UCSD-AML1 (cell line): ENCODE results near the gene SLC35A1.
"Not testable (repeated sequence)": the region's sequence is repeated elsewhere in the genome, so short reads cannot be mapped to it uniquely, and the experiment has no call there.

Experiments
- DNase-seq: peaks from one replicate; lab custom pipeline; 2025; ENCODE audit not compliant: unreplicated experiment; lab: John Stamatoyannopoulos, UW

The SLC35A1 gene, protein sequence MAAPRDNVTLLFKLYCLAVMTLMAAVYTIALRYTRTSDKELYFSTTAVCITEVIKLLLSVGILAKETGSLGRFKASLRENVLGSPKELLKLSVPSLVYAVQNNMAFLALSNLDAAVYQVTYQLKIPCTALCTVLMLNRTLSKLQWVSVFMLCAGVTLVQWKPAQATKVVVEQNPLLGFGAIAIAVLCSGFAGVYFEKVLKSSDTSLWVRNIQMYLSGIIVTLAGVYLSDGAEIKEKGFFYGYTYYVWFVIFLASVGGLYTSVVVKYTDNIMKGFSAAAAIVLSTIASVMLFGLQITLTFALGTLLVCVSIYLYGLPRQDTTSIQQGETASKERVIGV

DNA sequence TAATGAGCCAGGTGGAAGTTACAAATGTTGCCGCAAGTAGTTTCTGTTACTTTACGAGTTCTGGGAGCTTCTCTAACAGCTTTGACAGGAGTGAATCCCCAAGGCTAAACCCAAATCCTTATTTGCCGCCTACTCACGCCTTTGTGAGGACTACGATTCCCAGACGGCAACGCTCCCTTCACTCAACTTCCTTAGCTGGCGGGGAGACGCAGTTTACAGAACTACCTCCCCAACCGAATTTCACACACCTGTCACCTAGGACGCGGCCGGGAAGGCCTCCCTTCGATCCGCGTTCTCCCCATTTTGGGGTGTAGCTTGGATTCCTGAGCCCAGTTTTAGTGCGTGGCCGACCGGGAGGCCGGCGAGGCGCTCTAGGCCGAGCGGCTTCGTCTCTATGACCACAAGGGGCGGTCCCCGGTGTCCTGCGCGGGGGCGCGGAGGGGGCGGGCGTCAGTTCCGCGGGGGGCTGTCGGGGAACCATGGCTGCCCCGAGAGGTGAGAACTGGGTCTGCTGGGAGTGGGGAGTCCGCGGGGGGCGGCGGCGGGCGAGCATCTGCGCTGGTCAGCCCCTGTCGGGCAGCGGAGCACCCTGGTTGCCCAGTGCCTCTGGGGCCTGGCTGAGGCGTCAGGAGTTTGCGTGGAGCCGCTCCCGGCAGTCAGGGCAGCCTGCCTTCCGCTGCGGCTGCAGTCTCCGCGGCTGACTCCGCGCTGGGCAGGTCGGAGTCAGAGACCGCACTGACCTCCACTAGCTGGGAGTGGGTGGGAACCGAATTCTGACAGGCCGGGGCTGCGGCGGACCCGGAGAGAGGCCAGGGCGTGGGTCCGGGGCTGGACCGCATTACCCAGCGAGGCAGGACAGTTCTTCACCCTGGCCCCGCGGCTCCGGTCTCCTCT, at the start of gene SLC35A1:
Gene SLC35A1, plus strand, starts transcription at position 450 of the 894 bp plus-strand sequence. Its CDS starts 30 bp downstream, at position 480.
- peak; percentile 87 for DNase-seq

DNA sequence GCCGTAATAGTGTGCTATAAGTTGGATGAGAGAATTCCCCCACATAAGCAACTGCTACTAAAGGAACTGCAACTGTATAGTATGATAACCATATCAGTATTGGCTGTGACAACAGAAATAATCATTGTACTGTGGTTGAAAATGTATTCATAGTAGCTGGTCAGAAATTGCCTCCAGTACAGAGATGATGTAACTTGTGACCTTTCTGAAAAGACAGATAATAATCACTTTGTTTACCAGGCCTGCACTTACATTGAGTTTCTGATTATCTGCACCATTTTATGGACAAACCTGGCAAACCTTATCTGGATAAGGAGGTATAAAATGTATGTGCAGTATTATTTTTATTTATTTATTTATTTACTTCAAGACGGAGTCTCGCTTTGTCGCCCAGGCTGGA, 46.0 kb upstream of the SLC35A1 start:
- DNase-seq = no peak

DNA sequence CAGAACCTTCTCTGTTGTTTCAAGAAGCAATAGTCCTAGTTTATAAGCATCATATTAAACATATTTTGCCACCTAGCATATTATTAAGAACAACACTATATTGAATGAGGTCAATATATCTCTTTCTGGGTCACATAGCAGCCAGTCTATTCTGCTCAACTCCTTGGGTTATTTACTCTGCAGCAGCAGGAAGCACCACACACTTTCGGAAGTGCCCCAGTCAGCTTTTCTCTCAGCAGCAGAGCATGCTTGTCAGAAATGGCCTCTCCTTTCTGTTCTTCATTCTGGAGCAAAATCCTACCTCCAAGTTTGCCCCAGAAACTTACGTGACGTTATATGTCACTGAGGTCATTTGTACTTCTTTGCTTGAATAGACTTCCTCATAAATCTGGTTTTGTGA, 42.3 kb upstream of the SLC35A1 start:
- no peak for DNase-seq

DNA sequence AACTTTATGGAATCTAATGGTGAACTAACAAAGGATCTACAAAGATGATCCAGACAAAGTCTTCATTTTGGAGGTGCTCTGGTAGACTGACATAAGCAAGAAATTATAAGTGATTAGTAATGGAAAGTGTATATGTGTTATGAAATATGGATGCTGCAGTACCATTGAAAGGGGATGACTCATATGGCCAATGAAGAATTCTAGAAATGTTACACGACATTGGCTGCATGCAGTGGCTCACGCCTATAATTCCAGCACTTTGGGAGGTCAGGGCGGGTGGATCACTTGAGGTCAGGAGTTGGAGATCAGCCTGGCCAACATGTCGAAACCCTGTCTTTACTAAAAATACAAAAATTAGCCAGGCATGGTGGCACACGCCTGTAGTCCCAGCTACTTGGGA, 41.5 kb upstream of the SLC35A1 start:
- no peak for DNase-seq

DNA sequence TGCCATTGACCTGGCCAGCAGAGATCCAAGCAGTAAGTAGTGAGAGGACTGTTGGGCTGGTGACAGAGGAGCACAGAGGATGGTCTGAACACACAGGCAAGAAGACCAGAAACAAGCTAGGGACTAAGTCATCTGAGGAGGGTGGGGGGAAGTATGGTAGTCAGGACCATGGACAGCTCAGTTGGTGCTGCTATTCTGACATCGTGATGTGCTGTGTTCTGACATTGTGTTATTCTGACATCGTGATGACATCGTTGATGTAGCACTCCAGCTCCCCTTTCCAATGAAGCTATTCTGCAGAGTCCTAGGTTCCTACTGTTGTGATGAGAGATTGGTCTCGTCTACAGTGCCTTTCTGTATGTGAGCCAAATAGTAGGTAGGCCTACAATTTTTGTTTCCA, 36.3 kb upstream of the SLC35A1 start:
- peak; percentile 61 for DNase-seq

DNA sequence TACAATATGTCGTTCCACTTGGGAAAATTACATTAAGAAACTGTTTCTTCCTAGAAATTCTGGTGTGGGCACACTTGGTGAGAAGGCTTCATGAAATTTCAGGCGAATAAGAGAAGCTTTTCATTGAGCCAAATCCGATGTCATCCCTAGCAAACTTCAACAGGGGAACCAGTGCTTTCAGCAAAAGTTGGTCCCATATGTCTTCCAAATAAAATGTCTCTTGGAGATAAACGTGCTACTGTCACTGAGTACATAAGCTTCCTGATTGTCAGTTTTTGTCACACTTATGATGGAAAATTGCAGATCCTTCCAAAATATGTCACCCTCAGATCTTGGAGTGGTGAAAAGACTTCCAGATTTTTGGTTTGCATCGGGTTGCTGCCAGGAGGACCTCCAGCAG, 31.1 kb upstream of the SLC35A1 start:
- no peak for DNase-seq

DNA sequence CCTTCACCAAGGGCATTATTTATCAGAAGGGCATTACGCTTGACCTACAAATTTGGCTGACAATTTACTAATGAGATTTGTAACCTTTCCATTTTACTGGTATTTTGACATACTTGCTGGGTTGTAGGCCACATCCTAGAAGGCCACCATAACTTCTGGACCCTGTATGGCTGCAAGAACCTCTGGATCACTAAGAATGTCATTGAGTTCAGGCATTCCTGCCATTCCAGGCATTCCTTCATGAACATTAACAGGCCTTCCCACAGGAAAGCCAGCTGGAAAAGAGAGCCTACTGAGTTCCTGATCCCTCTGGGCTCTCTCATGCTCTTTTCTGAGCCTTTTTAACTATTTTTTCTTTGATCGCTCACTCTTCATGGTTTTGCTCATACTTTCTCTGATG, 28.4 kb upstream of the SLC35A1 start:
- DNase-seq = no peak

DNA sequence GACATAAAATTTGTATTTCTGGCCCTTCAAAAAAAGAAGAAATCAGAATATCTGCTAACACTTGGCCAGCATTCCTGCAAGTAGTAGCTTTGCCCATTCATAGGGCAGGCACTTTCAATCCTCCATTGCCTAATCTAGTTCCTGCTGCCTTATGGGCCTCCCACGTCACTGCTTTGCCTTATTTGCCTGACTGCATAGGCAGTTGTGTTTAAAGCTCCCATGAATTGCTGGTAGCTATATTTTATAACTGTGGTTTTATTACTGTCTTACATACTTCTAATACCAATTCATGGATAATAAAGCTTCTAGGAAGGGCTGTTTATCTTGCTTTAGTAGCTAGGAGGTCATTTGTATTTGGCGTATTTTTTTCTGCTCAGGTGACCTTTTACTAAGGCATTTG, 7.7 kb upstream of the SLC35A1 start:
- DNase-seq = no peak

DNA sequence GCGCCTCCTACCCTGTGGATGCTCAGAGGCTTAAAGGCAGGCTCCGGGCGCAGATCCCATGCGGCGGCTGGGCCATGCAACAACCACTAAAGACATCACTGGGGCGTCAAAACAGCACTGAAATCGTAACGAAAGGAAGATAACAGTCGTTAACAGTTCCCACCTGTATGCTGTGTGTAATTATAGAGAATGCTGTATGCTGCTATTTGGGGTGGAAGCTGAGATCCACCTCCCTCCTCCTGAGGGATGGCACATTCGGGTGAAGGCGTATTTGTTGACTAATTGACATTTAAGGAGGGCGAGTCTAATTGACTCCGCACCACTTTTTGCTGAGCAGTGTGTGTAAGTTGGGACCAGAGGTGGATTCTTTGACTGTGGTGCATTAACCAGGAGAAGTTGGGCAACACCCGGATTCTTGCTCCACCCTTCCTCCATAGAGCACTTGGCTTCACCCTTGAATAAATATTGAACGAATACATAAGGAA, 687 bp downstream of the SLC35A1 start:
- no peak for DNase-seq

DNA sequence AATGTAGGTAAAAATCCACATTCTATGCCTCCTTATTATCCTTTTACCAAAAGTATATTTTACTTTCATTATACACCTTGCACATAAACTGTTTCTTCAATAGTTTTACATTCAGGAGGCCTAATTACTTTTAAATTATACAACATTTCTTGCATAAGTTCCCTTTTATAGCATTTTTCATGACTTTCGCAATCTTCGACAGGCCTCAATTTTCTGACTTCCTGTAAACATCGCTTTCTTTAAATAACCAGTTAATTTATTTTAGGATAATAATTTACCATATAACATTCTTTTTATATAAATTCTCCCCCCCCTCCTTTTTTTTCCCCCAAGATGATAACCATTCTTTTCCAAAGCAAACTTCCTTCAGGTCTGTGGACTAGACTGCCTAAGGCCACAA, 9.2 kb downstream of the SLC35A1 start:
- no peak for DNase-seq

DNA sequence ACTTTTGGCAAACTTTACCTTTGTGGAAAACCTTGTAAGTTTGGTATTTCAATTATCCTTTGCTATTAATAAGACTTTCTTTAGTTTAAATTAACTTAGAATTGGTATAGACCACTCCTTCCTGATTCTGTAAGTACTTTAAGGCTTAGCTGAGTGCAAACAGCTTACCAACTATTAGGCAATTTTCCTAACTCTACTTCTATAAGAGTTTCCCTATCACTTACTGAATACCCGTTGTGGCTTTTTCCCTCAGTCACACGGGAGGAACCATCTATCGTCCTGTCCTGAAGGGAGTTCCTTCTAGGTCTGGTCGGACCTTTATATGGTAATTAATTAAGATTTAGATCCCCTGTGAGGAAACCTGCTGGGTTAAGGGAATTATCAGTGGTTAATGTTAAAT, 9.6 kb downstream of the SLC35A1 start:
- DNase-seq = no peak

DNA sequence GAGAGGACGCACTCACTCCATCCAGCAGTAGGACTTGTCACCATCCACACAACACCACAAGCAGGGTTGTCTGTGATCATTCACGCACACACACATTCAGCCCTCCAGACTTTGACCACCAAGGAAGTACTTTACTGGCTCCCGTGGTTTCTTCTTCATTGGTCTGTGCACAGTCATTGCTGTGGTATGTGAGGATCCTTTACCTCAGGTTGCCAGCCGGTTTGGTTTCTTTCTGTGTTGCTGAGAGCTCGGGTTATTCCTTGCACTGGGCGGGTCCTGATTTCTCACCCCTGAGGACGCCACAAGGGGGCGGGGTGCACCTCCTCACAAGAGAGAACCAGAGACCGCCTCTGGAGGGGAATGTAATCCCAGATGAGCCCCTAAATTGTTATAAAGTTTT, 11.2 kb downstream of the SLC35A1 start:
- DNase-seq = peak; percentile 21

DNA sequence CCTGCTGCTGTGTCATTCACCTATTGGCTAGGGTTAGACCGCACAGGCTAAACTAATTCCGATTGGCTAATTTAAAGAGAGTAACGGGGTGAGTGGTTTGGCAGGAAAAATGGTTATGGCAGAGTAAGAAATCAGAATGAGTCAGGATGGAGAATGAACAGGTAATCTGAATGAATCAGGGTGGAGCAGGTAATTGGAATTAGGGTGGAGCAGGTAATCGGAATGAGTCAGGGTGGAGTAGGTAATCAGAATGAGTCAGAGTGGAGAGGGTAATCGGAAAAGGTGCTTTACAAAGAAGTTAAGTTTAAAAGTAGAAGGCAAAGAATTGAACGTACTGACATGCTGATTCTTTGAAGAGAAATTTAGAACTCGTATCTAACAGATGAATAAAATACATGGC, 11.7 kb downstream of the SLC35A1 start:
- DNase-seq = no peak

DNA sequence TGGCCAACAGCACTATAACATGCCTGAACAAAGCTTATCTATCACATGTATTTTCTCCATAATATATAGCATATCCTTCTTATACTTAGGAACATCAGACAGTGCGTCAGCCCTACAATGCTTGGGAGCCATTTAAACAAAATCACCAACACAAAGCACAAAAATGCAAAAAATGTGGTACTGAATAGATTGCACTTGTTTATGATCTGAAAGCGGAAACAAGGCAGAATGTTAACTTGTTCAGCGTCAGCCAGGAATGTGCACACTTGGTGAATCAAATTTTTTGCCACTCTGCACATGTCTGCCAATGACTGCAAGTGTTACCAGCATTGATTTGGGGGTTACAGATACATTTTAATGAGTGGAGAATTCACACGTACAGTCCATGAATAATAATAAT, 14.8 kb downstream of the SLC35A1 start:
- no peak for DNase-seq

DNA sequence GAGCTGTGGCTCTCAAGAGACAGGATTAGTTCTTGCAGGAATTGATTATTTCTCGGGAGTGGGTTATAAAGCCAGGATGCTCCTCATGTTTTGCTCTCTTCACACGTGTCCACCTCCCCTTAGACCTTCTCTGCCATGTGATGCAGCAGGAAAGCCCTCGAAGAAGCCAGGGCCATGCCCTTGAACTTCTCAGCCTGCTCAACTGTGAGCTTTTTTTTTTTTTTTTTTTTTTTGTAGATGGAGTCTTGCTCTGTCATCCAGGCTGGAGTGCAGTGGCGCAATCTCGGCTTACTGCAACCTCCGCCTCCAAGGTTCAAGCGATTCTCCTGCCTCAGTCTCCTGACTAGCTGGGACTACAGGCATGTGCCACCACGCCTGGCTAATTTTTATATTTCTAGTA, 16.6 kb downstream of the SLC35A1 start:
- not testable (repeated sequence) for DNase-seq

DNA sequence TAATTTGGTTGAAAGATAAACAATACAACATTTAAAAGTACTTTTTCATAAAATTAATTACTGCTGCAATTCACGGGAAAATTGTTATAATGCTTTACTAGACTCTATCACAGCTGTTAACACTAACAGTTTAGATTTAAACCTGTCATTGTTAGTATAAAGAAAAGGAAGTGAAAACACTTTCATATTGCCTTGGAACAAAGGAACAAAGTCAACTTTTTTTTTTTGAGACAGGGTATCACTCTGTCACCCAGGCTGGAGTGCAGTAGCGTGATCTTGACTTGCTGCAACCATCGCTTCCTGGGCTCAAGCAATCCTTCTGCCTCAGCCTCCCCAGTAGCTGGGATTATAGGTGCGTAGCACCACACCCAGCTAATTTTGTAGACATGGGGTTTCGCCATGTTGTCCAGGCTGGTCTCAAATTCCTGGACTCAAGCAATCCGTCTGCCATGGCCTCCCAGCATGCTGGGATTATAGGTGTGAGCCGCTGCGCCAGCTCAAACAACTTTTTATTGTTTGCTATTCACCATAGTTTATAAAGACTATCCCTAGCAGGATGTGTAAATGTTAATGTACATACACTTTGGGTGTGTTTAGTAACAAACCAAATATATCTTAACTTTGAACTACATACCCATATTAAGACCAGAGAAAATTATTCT, 22.1 kb downstream of the SLC35A1 start:
- DNase-seq = no peak

DNA sequence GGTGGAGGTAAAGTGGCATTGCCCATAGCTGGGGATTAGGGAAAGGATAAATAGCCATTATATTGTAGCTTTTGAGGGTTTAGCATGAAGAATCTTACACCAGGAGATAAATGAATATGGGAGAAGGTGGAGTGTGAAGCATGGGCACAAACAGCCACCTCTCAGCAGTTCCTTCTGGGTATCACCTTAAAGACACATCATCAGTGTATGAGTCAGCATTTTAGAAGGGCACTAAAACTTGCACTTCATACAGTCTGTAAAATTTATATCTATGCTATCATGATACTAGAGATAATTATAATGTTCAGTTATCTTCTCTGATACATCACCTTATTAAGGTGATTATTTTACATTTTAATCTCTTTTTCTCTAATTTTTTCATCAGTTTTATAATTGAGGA, 25.3 kb downstream of the SLC35A1 start:
- no peak for DNase-seq

DNA sequence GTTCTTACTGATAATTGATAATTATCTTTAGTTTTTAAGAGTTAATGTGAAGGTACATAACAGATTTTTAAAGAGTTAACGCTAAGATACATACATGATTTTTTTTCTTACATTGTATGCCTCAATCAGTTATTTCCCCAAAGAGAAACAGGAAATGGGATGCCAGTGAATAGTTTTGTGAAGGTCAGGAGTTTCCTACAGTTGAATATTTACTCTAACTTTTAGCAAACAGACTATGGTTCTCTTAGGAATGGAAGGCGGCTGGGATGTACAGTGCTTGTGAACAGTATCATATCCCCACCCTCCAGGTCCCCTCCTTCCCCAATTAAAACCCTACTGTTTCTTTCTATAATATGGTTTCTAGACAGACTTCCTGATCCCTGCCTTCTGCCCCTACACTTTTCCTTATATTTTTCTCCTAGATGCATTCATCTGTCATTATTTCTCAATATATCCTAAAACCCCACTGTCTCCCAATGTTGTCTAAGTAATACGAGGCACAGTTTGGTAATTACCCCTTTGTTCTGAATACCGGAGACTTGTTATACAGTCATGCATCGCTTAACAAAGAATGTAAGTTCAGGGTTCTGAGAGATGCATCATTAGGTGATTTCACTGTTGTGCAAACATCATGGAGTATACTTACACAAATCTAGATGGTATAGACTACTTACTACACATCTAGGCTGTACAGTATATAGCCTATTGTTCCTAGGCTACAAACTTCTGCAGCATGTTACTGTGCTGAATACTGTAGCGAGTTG, 29.2 kb downstream of the SLC35A1 start:
- no peak for DNase-seq

DNA sequence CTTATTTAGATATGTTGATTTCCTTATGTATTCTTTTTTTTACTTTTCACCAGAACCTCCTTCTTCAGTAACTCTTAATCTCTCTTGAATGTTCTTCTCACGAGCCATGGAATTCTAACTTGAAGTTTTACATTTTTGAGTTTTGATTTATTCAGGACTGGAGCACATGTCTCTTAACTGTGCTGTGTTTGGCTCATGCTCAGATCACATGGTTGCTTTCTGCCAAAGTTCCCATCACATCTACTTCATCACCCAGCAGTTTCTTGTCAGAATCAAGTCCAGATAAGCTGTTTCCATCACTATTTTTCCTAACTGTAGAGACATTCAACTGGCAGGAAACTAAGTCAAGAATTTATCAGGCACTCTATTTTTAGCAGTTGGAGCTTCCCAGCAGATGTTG, 31.7 kb downstream of the SLC35A1 start:
- no peak for DNase-seq

DNA sequence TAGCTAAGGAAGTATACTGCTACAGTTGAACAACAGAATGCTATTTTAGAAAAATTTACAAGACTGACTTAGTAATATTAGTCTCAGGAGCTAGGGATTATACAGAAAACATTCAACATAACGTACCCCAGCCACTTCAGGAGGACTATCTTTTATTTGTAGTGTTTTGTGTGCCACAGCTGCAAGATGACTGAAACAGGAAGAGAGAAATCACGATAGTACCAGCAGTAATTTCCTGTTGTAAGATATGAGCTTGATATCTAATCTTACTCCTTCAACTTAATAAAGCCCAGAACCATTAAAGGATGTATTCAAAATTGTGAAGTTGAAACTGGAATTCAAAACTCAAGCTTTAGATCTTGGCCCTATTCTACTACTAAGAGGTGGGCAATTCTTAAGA, 42.1 kb downstream of the SLC35A1 start:
- DNase-seq = no peak

DNA sequence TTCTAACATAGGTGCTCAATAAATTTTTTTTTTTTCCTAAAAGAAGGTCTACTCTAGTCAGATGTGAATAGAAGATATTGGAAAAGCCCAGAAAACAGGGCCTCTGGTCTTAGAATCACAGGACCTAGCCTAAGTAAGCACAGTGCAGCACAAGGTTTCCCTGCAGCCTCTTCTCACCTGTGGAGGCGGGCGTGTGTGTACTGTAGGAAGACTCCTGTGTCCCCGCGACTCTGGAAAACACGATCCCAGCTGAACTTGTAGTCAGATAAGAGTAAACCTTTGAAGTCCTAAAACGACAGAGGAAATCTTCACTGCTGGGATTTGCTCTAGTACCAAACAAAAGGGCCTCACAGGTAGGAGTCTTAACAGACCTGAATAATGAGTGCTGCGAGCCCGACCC, 45.7 kb downstream of the SLC35A1 start:
- DNase-seq = no peak
